ENCODE measurements around the gene AKR1E2. TPM values are rescaled to one million over a fixed set of nuclear protein-coding genes. Genes with fewer than 3 reads are reported as not detected.

AKR1E2 gene
- total and polyA plus RNA-seq, 2 experiments from 2014 or later, result 5.2 to 16.0 TPM

DNA sequence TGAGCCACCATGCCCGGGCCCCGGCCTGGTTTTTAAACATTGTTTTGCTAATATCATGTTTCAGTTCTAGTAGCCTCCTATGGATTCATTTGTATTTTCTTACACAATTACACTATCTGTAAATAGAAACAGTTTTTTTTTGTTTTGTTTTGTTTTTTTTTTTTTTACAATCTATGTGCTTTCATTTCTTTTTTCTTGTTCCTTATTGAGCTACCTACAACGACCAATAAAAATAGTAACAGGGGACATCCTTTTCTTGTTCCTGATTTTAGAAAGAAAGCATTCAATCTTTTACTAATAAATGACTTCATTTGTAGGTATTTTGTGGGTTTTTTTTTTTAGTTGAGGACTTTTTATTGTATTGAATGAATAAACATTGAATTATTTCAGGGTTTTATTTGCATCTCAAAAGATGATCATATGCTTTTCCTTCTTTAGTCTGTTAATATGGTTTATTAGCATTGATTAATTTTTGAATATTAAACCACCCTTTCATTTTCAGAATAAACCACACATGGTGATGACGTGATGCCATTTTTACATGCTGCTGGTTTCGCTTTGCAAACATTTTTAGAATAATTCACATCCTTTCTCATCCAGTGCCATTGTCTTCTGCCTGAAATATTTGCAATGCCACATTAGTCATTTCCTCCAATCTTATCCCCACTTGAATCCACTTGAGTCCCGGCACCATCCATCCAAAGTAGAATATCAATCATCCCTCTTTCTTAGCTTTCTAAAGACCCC, 18.1 kb upstream of the AKR1E2 start:
- in situ Hi-C loops (cut with MboI), result no loop called here
- Histone ChIP-seq H3K9me3 (ENCODE audit: low read depth) (no peaks in the 10 kb centered on the region), H3K9ac (peak overlapping the region; percentile 51), H3K79me2 (ENCODE audit: insufficient read depth) (no peaks in the 10 kb centered on the region), H3K4me3 (peak overlapping the region; percentile 34), H2AFZ (peak overlapping the region; percentile 27; the same call in 1 of the 2 replicates), H3K9me2 (ENCODE audit: insufficient read depth) (no peaks in the 10 kb centered on the region), H3F3A (ENCODE audit: insufficient read depth) (peaks cover 38% of the 10 kb centered on the region), H3K4me1 (ENCODE audit: insufficient read depth) (peaks cover 62% of the 10 kb centered on the region), H3K4me2 (ENCODE audit: unreplicated experiment) (peak overlapping the region; percentile 64), H3K27me3 (replicated peaks; ENCODE audit: insufficient read depth) (no peaks in the 10 kb centered on the region), H3K36me3 (ENCODE audit: low read depth) (no peaks in the 10 kb centered on the region), H4K20me1 (ENCODE audit: insufficient read depth) (no peaks in the 10 kb centered on the region), H3K27ac (peak overlapping the region; percentile 79)
- TF ChIP-seq EZH2 (IDR thresholded peaks at IDR 0.05; ENCODE audit: insufficient read depth, poor library complexity, severe bottlenecking) (no peak), EZH2phosphoT487 (IDR thresholded peaks at IDR 0.05; ENCODE audit: insufficient read depth, low read depth) (no peak)
- peak; percentile 89 for DNase-seq
- 26 to 27% methylated on average over 6 of the region's 6 CpGs for WGBS, 2 experiments (ENCODE audit: low coverage in 1 of 2, low lambda C conversion rate in 2 of 2, missing lambda C conversion rate in 2 of 2)

DNA sequence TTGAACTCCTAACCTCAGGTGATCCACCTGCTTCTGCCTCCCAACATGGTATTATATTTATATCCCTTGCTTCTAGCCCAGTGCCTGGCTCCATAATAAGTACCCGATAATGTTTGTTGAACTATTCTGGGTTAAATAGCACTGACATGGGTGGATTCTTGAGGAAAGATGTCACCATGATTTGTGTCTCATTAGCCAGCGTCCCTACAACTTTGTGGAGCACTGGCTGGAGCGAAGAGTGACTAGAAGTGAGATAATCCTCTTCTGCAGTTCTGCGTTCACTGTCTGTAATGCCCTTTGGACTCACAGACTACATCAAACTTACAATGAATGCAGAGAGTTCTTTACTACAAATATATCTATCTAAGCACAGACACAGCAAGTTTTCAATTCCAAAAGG, 16.9 kb upstream of the AKR1E2 start:
- H3K4me1 ChIP-seq (ENCODE audit: insufficient read depth), result peaks cover 50% of the 10 kb centered on the region
- no peaks in the 10 kb centered on the region for H3K9me2 ChIP-seq (ENCODE audit: insufficient read depth)
- no peaks in the 10 kb centered on the region for H4K20me1 ChIP-seq (ENCODE audit: insufficient read depth)
- no peaks in the 10 kb centered on the region for H3K79me2 ChIP-seq (ENCODE audit: insufficient read depth)
- H3K27me3 ChIP-seq (replicated peaks; ENCODE audit: insufficient read depth), result no peaks in the 10 kb centered on the region
- H2AFZ ChIP-seq, result no peak overlapping the region
- 68 to 73% methylated on average over 4 of the region's 4 CpGs for WGBS, 2 experiments (ENCODE audit: low coverage in 1 of 2, low lambda C conversion rate in 2 of 2, missing lambda C conversion rate in 2 of 2)
- peaks cover 30% of the 10 kb centered on the region for H3F3A ChIP-seq (ENCODE audit: insufficient read depth)
- in situ Hi-C loops (cut with MboI), result no loop called here
- no peak for TF ChIP-seq EZH2phosphoT487 (IDR thresholded peaks at IDR 0.05; ENCODE audit: insufficient read depth, low read depth)
- TF ChIP-seq EZH2 (IDR thresholded peaks at IDR 0.05; ENCODE audit: insufficient read depth, poor library complexity, severe bottlenecking), result no peak
- H3K4me3 ChIP-seq, result no peak overlapping the region
- H3K9ac ChIP-seq, result no peak overlapping the region
- H3K27ac ChIP-seq, result no peak overlapping the region
- H3K9me3 ChIP-seq (ENCODE audit: low read depth), result no peaks in the 10 kb centered on the region
- no peak overlapping the region for H3K4me2 ChIP-seq (ENCODE audit: unreplicated experiment)
- no peak for DNase-seq
- H3K36me3 ChIP-seq (ENCODE audit: low read depth), result no peaks in the 10 kb centered on the region

DNA sequence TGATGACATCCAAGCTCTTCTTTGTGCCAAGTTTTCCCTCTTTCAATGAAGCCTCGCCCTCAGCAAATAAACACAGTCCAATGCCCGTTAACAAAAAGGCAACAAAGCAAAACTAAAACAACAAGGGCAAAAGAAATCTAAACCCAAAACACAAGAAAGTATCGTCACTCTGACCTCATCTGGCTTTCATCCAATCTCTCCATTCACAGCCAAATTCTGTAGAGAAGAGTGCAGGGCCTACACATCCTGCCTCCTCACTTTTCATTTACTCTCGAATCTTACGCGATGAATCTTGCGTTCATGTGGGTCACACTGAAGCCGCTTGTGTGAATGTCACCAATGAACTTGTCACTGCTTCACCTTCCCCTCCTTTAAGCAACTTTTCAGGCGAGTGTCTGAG, 15.9 kb upstream of the AKR1E2 start:
- no peak for DNase-seq
- Histone ChIP-seq H3K36me3 (ENCODE audit: low read depth) (no peaks in the 10 kb centered on the region), H3K27me3 (replicated peaks; ENCODE audit: insufficient read depth) (no peaks in the 10 kb centered on the region), H2AFZ (no peak overlapping the region), H3K79me2 (ENCODE audit: insufficient read depth) (no peaks in the 10 kb centered on the region), H3K9me2 (ENCODE audit: insufficient read depth) (no peaks in the 10 kb centered on the region), H3K27ac (no peak overlapping the region), H3K4me1 (ENCODE audit: insufficient read depth) (peaks cover 47% of the 10 kb centered on the region), H4K20me1 (ENCODE audit: insufficient read depth) (no peaks in the 10 kb centered on the region), H3K9ac (no peak overlapping the region), H3F3A (ENCODE audit: insufficient read depth) (peaks cover 30% of the 10 kb centered on the region), H3K9me3 (ENCODE audit: low read depth) (no peaks in the 10 kb centered on the region), H3K4me2 (ENCODE audit: unreplicated experiment) (no peak overlapping the region), H3K4me3 (no peak overlapping the region)
- 65 to 69% methylated on average over 9 of the region's 9 CpGs for WGBS, 2 experiments (ENCODE audit: low coverage in 1 of 2, low lambda C conversion rate in 2 of 2, missing lambda C conversion rate in 2 of 2)
- in situ Hi-C loops (cut with MboI), result no loop called here
- no peak for TF ChIP-seq EZH2 (IDR thresholded peaks at IDR 0.05; ENCODE audit: insufficient read depth, poor library complexity, severe bottlenecking)
- TF ChIP-seq EZH2phosphoT487 (IDR thresholded peaks at IDR 0.05; ENCODE audit: insufficient read depth, low read depth), result no peak

DNA sequence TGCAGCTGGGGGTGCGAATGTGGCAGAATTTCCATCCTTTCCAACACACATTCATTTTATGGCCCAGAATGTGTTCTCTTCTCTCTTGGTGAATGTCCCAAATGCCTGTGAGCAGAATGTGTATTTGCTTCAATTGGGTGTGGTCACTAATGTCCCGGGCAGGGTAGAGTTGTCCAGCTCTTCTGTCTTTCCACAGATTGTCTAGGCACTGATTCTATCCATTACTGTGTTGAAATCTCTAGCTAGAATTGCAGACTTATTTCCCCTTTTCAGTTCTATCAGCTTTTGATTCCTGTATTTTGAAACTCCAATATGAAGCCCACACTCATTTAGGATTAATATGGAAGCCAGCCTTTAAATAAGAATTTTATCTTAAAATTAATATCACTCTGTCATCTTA, 14.0 kb upstream of the AKR1E2 start:
- H3K9me2 ChIP-seq (ENCODE audit: insufficient read depth), result no peaks in the 10 kb centered on the region
- no peaks in the 10 kb centered on the region for H3K79me2 ChIP-seq (ENCODE audit: insufficient read depth)
- H3K9ac ChIP-seq, result peak overlapping the region; percentile 16
- H3K27me3 ChIP-seq (replicated peaks; ENCODE audit: insufficient read depth), result no peaks in the 10 kb centered on the region
- in situ Hi-C loops (cut with MboI), result no loop called here
- H3K9me3 ChIP-seq (ENCODE audit: low read depth), result no peaks in the 10 kb centered on the region
- no peaks in the 10 kb centered on the region for H4K20me1 ChIP-seq (ENCODE audit: insufficient read depth)
- H3F3A ChIP-seq (ENCODE audit: insufficient read depth), result peaks cover 24% of the 10 kb centered on the region
- TF ChIP-seq EZH2 (IDR thresholded peaks at IDR 0.05; ENCODE audit: insufficient read depth, poor library complexity, severe bottlenecking), result no peak
- TF ChIP-seq EZH2phosphoT487 (IDR thresholded peaks at IDR 0.05; ENCODE audit: insufficient read depth, low read depth), result no peak
- peak; percentile 27 for DNase-seq
- no peaks in the 10 kb centered on the region for H3K36me3 ChIP-seq (ENCODE audit: low read depth)
- WGBS, 2 experiments (ENCODE audit: low coverage in 1 of 2, low lambda C conversion rate in 2 of 2, missing lambda C conversion rate in 2 of 2), result 48 to 56% methylated on average over 2 of the region's 2 CpGs
- peak overlapping the region; percentile 8 for H3K4me2 ChIP-seq (ENCODE audit: unreplicated experiment)
- H3K4me1 ChIP-seq (ENCODE audit: insufficient read depth), result peaks cover 42% of the 10 kb centered on the region
- H2AFZ ChIP-seq, result peak overlapping the region; percentile 44
- H3K27ac ChIP-seq, result peak overlapping the region; percentile 23
- H3K4me3 ChIP-seq, result no peak overlapping the region

Data from GM23248 (cell line).